Colonic mucosa (tissue), 4 donors: ENCODE data around the gene ALLC. TPM values are rescaled to one million over a fixed set of nuclear protein-coding genes. Genes with fewer than 3 reads are reported as not detected.

ENCODE experiments used
- DNase-seq: peaks from one replicate; pipeline ENCODE4 v3.0.0-alpha.2; 2020
- H3K27ac ChIP-seq: fragments of 200-600 bp; one replicate; pipeline ENCODE4 v1.8.0; 2021
- H3K27me3 ChIP-seq: fragments of 200-600 bp; one replicate; pipeline ENCODE4 v1.8.0; 2021
- H3K36me3 ChIP-seq: fragments of 200-600 bp; one replicate; pipeline ENCODE4 v1.8.0; 2021
- H3K4me1 ChIP-seq: fragments of 200-600 bp; one replicate; pipeline ENCODE4 v1.8.0; 2021; ENCODE audit warnings: mild to moderate bottlenecking
- H3K4me3 ChIP-seq: fragments of 200-600 bp; one replicate; pipeline ENCODE4 v1.8.0; 2021
- H3K9ac ChIP-seq, 2 donors: one replicate each; pipeline ENCODE4 v1.7.0; 2013; ENCODE audit warnings: control low read depth in 2 of 2, low read depth in 2 of 2, low read length in 2 of 2
- H3K9me3 ChIP-seq: fragments of 200-600 bp; one replicate; pipeline ENCODE4 v1.8.0; 2021
- CTCF ChIP-seq: fragments of 200-600 bp; IDR thresholded peaks from one replicate; pipeline ENCODE4 v1.8.0; 2022; ENCODE audit warnings: antibody characterized with exemption, mild to moderate bottlenecking
- intact Hi-C: fragments of 100-400 bp; cut with DNase I; formaldehyde crosslinking; loops from one replicate; pipeline ENCODE4 v1.14.1; 2022
- total RNA-seq, 2 donors: library from RNA; stranded (reverse); fragmentation: NEBNext Ultra II Directional in 1 of 2; extraction: Animal tissue kit (Norgen Biotek cat#: 25700) in 1 of 2; gene quantifications; one replicate each; pipeline ENCODE4 v1.2.1, GENCODE V29; 2021
- donor health status: healthy.
- donor health status: DM: no; HTN: no; CAD: no.
- donor health status: DM: no; HTN: no; CAD: no.

Gene ALLC
- total RNA-seq, 2 donors from 2014 or later: not detected

GRCh38 chr2:3647831-3648651, 10.0 kb upstream of the ALLC start:
- Histone ChIP-seq H3K4me3 (no peak overlapping the region), H3K27me3 (no peaks in the 10 kb centered on the region), H3K9ac (no peak overlapping the region), H3K4me1 (no peaks in the 10 kb centered on the region), H3K9me3 (no peaks in the 10 kb centered on the region), H3K36me3 (no peaks in the 10 kb centered on the region), H3K27ac (no peak overlapping the region)
- intact Hi-C loops: no loop called here
- DNase-seq: no peak
- TF ChIP-seq CTCF: no peak

GRCh38 chr2:3648652-3649177, 9.3 kb upstream of the ALLC start:
- no peak overlapping the region for H3K4me3 ChIP-seq
- no peak overlapping the region for H3K9ac ChIP-seq
- no peaks in the 10 kb centered on the region for H3K27me3 ChIP-seq
- intact Hi-C loops: no loop called here
- H3K36me3 ChIP-seq: no peaks in the 10 kb centered on the region
- H3K9me3 ChIP-seq: no peaks in the 10 kb centered on the region
- no peak for DNase-seq
- H3K4me1 ChIP-seq: no peaks in the 10 kb centered on the region
- no peak for TF ChIP-seq CTCF
- no peak overlapping the region for H3K27ac ChIP-seq

DNA sequence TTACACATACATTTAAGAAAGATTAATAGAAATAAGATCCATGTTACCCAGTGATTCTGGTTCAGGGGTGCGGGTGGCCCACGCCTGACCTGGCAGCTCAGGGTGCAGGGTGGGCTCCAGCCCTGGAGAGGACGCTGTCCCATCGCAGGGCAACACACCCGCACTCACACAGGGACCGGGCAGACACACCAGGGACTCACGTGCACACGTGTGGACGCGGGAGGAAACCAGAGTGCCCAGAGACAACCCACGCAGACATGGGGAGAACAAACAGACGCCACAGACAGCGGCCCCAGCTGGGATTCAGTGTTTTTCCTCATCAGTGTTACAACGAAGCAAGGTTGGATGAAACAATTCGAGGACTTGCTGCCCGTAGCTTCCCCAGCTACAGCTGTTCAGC, 8.4 kb upstream of the ALLC start:
- H3K9ac ChIP-seq: no peak overlapping the region
- no peaks in the 10 kb centered on the region for H3K36me3 ChIP-seq
- no peak for TF ChIP-seq CTCF
- intact Hi-C loops: no loop called here
- H3K4me3 ChIP-seq: no peak overlapping the region
- no peaks in the 10 kb centered on the region for H3K4me1 ChIP-seq
- no peaks in the 10 kb centered on the region for H3K27me3 ChIP-seq
- H3K9me3 ChIP-seq: no peaks in the 10 kb centered on the region
- no peak overlapping the region for H3K27ac ChIP-seq
- no peak for DNase-seq

GRCh38 chr2:3650140-3650920, 7.7 kb upstream of the ALLC start:
- Histone ChIP-seq H3K4me3 (no peak overlapping the region), H3K9ac (no peak overlapping the region), H3K27me3 (no peaks in the 10 kb centered on the region), H3K9me3 (no peaks in the 10 kb centered on the region), H3K36me3 (no peaks in the 10 kb centered on the region), H3K27ac (no peak overlapping the region), H3K4me1 (no peaks in the 10 kb centered on the region)
- DNase-seq: no peak
- TF ChIP-seq CTCF: no peak
- intact Hi-C loops: loop anchor here (10.0 kb wide), 2 partner anchors 226 to 1766 kb away; no protein-coding TSS in a partner anchor
